Uterus (tissue), 2 donors: ENCODE data around the gene PCBP2.

Source experiments
- POLR2A ChIP-seq, 2 donors: fragments of 450-650 bp; IDR thresholded peaks; one replicate each; pipeline ENCODE4 v1.6.1; 2016; ENCODE audit warnings: antibody characterized with exemption in 2 of 2, mild to moderate bottlenecking in 1 of 2, moderate library complexity in 1 of 2
- TF ChIP-seq, protein P1 (sequence below), 4 experiments: fragments of 200-600 bp in 2 of 4; fragments of 450-650 bp in 2 of 4; sonication (generic) in 2 of 4; IDR thresholded peaks; one replicate each; pipeline ENCODE4 v1.5.1; 2016 to 2019; ENCODE audit warnings: antibody characterized with exemption in 4 of 4, mild to moderate bottlenecking in 2 of 4, moderate library complexity in 1 of 4

DNA sequence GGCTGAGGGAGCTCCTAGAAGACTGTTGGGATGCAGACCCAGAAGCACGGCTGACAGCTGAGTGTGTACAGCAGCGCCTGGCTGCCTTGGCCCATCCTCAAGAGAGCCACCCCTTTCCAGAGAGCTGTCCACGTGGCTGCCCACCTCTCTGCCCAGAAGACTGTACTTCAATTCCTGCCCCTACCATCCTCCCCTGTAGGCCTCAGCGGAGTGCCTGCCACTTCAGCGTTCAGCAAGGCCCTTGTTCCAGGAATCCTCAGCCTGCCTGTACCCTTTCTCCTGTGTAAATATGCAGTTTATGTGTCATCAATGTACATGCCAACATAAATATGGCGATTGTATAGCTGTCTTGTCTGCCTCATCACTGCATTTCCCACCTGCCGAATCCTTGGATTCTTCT is 20.7 kb upstream of the PCBP2 start:
- TF ChIP-seq, protein P1, sequence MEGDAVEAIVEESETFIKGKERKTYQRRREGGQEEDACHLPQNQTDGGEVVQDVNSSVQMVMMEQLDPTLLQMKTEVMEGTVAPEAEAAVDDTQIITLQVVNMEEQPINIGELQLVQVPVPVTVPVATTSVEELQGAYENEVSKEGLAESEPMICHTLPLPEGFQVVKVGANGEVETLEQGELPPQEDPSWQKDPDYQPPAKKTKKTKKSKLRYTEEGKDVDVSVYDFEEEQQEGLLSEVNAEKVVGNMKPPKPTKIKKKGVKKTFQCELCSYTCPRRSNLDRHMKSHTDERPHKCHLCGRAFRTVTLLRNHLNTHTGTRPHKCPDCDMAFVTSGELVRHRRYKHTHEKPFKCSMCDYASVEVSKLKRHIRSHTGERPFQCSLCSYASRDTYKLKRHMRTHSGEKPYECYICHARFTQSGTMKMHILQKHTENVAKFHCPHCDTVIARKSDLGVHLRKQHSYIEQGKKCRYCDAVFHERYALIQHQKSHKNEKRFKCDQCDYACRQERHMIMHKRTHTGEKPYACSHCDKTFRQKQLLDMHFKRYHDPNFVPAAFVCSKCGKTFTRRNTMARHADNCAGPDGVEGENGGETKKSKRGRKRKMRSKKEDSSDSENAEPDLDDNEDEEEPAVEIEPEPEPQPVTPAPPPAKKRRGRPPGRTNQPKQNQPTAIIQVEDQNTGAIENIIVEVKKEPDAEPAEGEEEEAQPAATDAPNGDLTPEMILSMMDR (IDR thresholded peaks at IDR 0.05): no peak
- TF ChIP-seq POLR2A (IDR thresholded peaks at IDR 0.05): no peak
